NCI-H146 treated with DMSO at 0.1 percent for 48 hours (cell line): Measurements from ENCODE around the gene ARHGAP40.
"Not testable (repeated sequence)": the region's sequence is repeated elsewhere in the genome, so short reads cannot be mapped to it uniquely, and the experiment has no call there.

Experiments
- DNase-seq: peaks from one replicate; lab custom pipeline; 2025; ENCODE audit not compliant: unreplicated experiment; lab: John Stamatoyannopoulos, UW

ARHGAP40 gene

DNA sequence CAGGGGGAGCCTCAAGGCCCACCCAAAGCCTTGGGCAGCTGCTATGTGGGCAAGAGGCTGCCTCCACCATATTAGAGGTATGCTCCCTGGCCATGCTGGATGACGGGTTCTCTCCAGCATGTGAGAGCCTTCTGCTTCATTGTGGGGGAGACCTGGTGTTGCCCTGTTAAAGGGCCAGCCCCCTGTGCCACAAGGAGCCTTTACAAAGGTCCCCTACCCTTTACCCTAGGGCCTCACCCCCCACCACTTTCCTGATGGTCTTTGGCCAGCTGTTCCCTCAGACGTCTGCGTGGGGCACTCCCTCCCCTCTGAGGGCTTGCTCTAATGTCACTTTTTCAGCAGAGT, 15.5 kb upstream of the ARHGAP40 start:
- DNase-seq, result no peak

DNA sequence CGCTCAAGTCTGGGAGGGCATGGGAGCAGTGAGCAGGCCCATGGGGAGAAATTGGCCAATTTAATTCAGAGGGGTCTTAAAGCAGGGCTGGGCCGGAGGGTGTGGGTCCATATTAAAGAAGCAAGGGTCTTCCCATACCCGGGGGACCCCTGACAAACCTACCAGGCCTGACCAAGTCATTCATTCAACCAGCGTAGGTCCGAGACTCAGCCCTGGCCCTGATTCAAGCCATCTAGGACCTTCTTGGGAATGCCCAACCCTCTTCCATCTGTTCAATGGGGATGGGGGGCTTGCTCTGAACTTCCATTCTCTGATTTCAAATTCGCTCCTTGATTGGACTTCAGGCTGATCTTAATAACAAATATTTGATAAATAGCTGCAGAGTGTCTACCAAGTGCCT, 13.3 kb upstream of the ARHGAP40 start:
- DNase-seq, result no peak

- no peak for DNase-seq
Observed at GRCh38 chr20:38589351-38589750, 12.3 kb upstream of the ARHGAP40 start.

DNA sequence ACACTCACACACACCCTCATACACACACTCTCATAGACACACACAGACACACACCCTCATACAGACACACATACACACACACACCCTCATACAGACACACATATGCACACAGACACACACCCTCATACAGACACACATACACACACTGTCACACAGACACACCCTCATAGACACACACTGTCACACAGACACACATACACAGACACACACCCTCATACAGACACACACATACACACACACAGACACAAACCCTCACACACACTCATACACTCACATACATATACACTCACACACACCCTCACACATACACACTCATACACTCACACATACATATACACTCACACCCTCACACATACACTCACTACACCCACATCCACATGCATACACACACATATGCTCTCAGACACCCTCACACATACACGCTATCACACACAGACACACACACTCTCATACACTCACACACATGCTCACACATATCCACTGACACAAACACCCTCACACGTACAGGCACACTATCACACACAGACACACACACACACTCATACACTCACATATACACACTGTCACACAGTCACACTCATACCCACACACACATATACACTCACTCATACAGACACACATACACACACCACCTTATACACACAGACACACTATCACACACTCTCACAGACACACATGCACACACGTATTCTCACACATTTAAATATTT, 11.5 kb upstream of the ARHGAP40 start:
- DNase-seq, result no peak

DNA sequence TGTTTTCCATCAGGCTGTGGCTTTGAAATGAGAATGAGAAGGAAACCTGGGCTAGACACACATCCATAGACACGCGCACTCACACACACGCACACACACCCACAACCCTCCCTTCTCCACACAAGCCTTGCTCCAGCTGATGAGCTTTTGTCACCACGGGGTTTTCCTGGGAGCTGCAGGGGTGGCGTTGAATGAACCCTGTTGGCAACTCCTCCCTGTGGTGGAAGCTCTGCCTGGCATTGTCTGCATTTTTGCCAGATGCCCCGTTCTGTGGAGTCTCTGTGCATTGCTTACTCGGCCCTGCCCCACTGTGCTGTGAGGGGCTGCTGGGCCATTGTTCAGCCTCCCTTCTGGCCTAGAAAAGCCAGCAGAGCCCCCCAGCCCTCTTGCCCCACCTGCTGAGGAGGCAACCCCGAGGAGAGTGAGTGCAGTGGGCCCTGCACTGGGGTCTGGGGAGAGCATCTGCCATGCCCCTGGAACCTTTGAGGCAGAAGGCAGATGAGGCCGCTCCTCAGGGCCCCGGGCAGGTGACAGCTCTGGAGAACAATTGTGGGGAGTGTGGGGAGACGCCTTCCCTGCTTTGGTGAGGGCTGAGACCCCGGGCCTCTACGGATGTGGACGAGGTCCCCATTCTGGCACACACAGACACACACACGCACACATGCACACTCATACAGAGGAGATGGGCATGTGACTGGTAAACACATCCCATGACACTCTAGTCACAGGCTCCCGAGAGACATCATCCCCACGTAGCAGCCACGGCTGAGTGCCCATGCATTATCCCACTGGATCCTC, 10.7 kb upstream of the ARHGAP40 start:
- no peak for DNase-seq

DNA sequence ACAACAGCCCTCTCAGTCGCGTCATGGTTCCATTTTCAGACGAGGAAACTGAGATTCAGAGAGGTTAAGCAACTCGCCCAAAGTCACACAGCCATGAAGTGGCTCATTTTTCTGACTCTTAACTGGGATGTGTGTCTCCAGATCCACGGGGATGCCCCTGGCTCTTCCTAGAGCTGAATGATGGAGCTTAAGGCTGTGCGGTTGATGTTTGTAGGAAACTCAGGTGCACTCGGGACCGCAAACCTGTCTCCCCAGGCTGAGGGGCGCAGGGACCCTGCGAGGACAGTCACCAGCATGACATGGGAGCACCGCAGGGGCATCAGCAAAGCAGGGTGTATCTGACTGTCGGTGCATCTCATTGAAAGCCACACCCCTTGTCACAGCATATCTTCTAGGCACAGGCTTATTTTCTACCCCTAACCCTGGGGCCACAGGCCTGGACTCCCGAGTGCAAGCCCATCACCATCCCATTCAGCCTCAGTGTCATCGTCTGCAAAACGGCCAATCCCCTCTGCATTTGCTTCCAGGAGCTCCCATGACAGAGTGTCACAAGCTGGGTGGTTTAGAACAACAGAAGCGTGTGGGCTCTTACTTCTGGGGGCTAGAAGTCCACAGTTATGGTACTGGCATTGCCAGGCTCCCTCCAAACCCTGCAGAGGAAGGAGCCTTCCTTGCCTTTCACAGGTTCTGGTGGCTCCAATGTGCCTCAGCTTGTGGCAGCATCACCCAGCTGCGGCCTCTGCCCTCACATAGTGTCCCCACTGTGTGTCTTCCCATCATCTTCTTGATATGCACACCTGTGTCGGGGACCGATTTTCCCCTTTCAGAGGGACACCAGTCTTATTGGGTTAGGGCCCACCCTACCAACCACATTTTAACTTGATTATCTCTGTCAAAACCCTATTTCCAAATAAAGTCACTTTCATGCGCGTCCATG, 9.9 kb upstream of the ARHGAP40 start:
- DNase-seq, result no peak

DNA sequence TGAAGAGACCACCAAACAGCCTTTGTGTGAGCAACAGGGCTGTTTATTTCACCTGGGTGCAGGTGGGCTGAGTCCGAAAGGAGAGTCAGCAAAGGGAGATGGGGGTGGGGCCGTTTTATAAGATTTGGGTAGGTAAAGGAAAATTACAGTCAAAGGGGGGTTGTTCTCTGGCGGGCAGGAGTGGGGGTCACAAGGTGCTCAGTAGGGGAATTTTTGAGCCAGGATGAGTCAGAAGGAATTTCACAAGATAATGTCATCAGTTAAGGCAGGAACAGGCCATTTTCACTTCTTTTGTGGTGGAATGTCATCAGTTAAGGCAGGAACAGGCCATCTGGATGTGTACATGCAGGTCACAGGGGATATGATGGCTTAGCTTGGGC, 9.2 kb upstream of the ARHGAP40 start:
- not testable (repeated sequence) for DNase-seq

- DNase-seq, result not testable (repeated sequence)
Observed at GRCh38 chr20:38594281-38594680, 7.3 kb upstream of the ARHGAP40 start.

GRCh38 chr20:38595886-38596285, 5.7 kb upstream of the ARHGAP40 start:
- DNase-seq, result not testable (repeated sequence)

- DNase-seq, result no peak
Observed at GRCh38 chr20:38599410-38599882, 2.2 kb upstream of the ARHGAP40 start.

DNA sequence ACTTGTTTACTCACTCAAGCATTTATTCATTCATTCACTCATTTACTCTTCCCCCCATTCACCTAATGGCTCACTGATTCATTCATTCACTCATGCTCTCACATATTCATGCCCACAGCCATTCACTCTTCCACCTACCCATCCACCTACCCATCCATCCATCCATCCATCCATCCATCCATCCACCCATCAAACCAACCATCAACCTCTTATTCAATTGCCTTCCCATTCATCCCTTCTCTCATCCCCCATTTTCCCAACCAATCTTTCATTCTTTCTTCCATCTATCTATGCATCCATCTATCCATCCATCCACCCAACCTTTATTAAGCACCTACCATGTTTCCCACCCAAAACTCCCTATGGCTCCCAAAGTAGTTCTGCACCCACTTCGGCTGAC, 1.6 kb upstream of the ARHGAP40 start:
- no peak for DNase-seq

DNA sequence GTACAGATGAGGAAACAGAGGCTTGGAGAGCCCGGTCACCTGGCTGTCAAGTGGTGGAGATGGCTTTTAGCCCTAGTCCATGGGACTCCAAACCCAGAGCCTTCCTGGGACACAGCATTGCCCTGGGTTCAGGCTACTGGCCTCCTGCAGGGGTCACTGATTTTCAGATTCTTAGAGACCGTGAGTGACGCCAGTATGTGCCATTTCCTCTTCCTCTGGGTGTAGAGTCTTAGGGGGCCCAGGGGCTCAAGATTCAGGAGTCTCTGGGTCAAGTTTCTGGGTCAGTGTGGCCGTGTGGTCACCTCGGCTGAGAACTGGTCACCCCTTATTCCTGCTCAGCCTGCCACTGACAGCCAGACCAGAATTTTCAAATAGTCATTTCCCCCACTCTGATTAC, 574 bp downstream of the ARHGAP40 start:
- DNase-seq, result no peak

DNA sequence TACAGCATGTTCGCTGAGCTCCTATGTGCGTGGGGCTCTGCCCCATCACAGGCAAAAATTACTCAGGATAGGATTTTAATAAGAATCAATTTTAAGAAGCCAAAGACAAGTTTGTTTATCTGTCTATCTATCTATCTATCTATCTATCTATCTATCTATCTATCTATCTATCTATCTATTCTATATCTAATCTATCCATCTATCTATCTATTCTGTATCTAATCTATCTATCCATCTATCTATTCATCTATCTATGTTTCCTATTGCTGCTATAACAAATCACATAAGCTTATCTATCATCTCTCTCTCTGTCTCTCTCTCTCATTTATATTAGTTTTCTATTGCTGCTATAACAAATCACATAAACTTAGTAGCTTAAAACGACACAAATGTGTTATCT, 1.7 kb downstream of the ARHGAP40 start:
- DNase-seq, result no peak

DNA sequence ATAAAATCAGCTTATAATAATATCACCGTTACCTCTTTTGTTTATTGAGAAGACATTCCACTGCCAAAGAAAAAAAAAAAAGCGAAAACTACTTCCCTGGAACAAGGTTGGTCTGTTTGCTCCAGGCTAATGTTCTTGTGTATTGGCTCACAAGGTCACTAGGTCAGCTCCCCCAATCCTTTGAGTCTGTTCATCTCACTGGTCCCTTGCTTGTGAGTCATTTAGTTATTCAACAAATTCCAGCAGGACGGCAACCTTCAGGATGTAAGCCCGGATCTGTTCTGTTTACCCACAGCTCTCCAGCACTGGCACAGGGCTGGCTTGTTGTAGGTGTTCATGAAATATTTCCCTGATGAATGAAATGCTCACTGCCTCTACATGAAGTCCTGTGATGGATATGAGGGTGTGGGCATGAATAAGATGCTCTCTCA, 3.3 kb downstream of the ARHGAP40 start:
- DNase-seq, result no peak

DNA sequence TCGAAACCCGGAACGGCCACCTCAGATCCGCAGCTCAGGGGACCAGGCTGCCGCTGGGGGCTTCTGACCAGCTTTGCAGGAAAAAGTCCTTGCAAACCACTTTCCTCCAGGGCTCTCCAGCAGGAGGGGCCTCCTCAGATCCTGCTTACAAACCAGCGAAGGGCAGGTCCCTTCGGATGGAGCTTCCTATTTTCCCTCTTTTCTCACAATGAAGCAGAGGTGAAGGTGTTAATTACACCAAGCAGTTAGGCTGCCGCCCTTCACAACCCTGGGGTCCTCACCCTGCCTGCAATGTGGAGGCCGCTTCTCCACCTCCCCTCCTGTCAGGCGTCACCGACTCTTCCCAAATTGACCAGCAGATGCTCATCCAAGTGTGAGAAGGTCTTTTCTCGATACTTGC, 5.7 kb downstream of the ARHGAP40 start:
- DNase-seq, result no peak

DNA sequence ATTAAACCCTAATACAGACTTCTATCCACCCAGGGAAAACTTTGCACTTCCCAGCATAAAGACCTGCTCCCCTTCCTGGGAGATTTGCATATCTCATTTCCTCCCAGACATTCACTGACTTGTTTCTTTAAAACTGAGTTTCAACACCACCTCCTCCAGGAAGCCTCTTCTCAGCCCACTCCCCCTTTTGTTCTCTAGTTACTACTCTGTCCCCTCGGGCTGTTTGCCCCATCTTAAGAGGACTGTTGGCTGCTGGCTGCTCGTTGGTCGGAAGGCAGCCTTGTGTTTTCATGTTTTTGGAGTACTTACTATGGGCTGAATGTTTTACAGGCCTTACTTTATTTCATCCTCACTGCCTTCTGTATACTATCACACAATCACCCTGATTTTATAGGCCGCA, 6.6 kb downstream of the ARHGAP40 start:
- no peak for DNase-seq

DNA sequence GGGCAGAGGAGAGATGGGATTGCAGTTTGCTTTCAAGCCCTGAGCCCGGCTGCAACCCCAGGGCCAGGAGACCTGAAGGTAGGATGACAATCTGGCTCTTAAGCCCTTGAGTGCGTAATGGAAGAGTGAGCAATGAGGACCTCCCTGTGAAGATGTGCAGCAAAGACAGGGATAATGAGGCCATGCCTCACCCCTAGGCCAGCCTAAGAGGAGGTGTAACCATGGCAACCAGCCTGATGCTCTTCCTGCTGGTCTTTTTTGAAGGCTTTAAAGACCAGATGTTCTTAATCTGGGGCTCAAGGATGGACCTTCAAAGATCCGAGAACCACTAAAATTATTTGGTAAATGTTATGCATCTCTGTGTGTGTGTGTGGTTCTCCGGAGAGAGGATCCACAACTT, 8.2 kb downstream of the ARHGAP40 start:
- no peak for DNase-seq

DNA sequence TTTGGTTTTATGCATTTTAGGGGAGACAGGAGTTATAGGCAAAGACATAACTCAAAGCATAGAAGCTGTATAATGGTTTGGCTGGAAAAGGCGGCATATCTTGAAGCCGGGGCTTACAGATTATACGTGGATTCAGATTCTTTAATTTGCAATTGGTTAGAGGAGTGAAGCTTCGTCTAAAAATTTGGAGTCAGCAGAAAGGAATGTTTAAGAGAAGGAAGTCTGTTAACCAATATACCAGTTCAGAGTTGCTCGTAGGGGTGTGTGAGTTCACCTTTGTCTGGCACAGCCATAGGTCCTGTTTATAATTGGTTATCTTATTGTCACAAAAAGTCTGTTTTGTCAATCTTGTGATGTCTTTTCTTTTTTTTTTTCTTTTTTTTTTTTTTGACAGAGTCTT, 8.9 kb downstream of the ARHGAP40 start:
- DNase-seq, result no peak

- DNase-seq, result no peak
Observed at GRCh38 chr20:38612751-38613515, 11.3 kb downstream of the ARHGAP40 start.

GRCh38 chr20:38615283-38615682, 13.7 kb downstream of the ARHGAP40 start:
- no peak for DNase-seq

DNA sequence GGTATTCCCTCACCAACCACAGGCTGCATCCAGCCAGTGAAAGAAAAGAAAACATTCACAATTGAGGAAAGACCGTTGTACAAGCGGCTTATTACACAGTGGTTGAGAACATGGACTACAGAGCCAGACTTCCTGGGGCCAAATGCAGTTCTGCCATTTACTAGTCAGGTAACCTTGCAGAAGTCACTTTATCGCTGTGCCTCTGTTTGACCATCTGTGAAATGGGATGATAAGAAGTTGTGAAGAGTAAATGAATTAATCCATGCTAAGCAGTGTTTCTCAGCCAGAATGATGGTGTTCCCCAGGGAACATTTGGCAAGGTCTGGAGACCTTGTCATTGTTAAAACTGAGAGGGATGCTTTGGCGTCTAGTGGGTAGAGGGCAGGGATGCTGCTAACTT, 14.8 kb downstream of the ARHGAP40 start:
- DNase-seq, result no peak
